Posterior vena cava (tissue), 2 donors: ENCODE measurements around the gene KLHL18. TPM values are rescaled to one million over a fixed set of nuclear protein-coding genes. Genes with fewer than 3 reads are reported as not detected.
"Not testable (repeated sequence)": the region's sequence is repeated elsewhere in the genome, so short reads cannot be mapped to it uniquely, and the experiment has no call there.

Experiments used
- DNase-seq: peaks from one replicate; pipeline ENCODE4 v3.0.0-alpha.2; 2020; ENCODE audit warnings: low spot score
- intact Hi-C, 2 donors: fragments of 100-400 bp; cut with DNase I; formaldehyde crosslinking; loops; one replicate each; pipeline versions ENCODE4 v1.14.1 to v1.14.2; 2022 to 2023
- total RNA-seq, 2 donors: library from RNA; stranded (reverse); fragmentation: NEBNext Ultra II Directional; extraction: Animal tissue kit (Norgen Biotek cat#: 25700); gene quantifications; one replicate each; pipeline ENCODE4 v1.2.1, GENCODE V29; 2021
- donor health status: DM: yes; HTN: yes; CAD: no.
- donor health status: DM: yes; HTN: yes; CAD: no.

The KLHL18 gene
- total RNA-seq, 2 donors from 2014 or later: 21.2 to 21.6 TPM

- no peak for DNase-seq
- intact Hi-C loops: no loop called here
These were observed 16.9 kb downstream of the KLHL18 start for GRCh38 chr3:47299381-47300318.

DNA sequence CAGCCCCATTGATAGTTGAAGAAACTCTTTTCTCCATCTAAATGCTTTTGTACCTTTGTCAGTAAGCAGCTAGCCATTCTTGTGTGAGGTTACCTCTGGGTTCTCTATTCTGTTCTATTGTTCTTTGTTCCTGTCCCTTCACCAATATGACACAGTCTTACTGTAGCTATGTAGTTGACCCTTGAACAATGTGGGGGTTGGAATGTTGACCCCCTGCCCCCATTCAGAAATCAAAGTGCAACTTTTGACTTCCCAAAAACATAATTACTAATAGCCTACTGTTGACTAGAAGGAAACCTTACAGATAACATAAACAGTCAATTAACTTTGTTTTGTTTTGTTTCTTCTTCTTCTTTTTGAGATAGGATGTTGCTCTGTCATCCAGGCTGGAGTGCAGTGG, 18.7 kb downstream of the KLHL18 start:
- intact Hi-C loops: no loop called here
- no peak for DNase-seq

- no peak for DNase-seq
- intact Hi-C loops: no loop called here
These were observed 23.3 kb downstream of the KLHL18 start for GRCh38 chr3:47306022-47306421.

GRCh38 chr3:47309231-47309630, 26.5 kb downstream of the KLHL18 start:
- intact Hi-C loops, DNase-seq: not testable (repeated sequence)

DNA sequence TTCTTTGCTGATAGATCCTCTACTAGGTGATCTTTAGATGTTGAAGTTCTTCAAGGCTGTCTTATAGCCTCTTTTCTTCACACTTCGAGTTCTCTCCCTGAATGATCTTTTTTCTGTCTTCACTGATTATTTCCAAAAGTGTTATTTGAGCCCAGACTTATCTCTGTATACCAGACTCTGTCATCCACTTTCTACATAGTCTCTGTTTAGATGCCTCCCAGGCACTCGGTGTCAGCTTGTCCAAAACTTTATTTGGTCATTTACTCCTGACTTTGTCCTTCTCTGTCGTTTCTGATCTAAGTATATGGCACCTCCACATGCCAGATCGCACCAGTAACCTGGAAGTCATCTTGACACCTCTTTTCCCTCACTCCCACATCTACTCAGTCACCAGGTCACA, 27.6 kb downstream of the KLHL18 start:
- no peak for DNase-seq
- intact Hi-C loops: loop anchor here in 1 of 2 donors (5.0 kb wide), 1 partner anchor 1057 kb away; no protein-coding TSS in a partner anchor

- intact Hi-C loops: loop anchor here in 1 of 2 donors (1.0 to 5.0 kb wide), 2 partner anchors 27 to 1054 kb away; no protein-coding TSS in a partner anchor
- no peak for DNase-seq
These were observed 30.8 kb downstream of the KLHL18 start for GRCh38 chr3:47313341-47314055.

GRCh38 chr3:47314056-47314764, 31.5 kb downstream of the KLHL18 start:
- no peak for DNase-seq
- intact Hi-C loops: loop anchor here in 1 of 2 donors (5.0 kb wide), 1 partner anchor 1053 kb away; no protein-coding TSS in a partner anchor

- intact Hi-C loops: no loop called here
- DNase-seq: no peak
These were observed 32.4 kb downstream of the KLHL18 start for GRCh38 chr3:47315069-47315647.

- intact Hi-C loops: loop anchor here in 1 of 2 donors (2.0 kb wide), 1 partner anchor 71 kb away; no protein-coding TSS in a partner anchor
- not testable (repeated sequence) for DNase-seq
These were observed 33.4 kb downstream of the KLHL18 start for GRCh38 chr3:47316151-47316550.

DNA sequence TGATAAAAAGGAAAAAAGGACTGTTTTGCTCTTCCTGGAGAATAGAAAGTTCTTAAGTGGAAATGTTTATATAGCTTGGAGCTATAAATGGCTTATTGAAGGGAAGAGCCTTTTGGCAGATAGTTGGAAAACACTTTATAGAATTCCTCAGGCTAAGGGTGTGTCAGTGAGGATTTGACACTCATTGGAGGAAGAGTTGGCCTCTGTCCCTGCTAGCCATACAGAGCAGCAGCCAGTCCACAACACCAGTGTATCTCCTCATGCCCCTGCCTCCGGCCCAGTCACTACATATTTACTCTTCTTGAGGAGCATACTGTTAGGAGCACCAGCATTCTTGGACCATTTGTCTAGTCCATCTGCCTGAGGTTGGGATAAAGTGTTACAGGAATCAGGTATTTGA, 36.2 kb downstream of the KLHL18 start:
- intact Hi-C loops: no loop called here
- DNase-seq: no peak

DNA sequence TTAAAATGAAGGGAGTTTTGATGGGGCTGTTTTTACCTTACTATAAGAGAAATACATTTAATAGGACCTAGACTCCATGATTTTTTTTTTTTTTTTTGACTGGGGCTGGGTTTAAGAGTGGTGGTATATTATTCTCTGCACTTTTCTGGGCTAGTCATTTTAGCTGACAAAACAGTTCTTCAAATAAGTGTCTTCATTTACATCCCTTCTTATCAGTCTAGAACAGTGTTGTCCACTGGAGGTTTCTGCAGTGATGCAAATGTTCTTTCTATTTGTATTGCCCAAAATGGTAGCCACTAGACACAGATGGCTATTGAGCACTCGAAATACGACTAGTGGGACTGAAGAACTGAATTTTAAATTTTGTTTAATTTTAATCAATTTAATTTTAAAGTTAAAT, 37.2 kb downstream of the KLHL18 start:
- intact Hi-C loops: loop anchor here in 1 of 2 donors (10.0 kb wide), 1 partner anchor 615 kb away; the partner anchor contains the start of gene TMIE
- DNase-seq: no peak

DNA sequence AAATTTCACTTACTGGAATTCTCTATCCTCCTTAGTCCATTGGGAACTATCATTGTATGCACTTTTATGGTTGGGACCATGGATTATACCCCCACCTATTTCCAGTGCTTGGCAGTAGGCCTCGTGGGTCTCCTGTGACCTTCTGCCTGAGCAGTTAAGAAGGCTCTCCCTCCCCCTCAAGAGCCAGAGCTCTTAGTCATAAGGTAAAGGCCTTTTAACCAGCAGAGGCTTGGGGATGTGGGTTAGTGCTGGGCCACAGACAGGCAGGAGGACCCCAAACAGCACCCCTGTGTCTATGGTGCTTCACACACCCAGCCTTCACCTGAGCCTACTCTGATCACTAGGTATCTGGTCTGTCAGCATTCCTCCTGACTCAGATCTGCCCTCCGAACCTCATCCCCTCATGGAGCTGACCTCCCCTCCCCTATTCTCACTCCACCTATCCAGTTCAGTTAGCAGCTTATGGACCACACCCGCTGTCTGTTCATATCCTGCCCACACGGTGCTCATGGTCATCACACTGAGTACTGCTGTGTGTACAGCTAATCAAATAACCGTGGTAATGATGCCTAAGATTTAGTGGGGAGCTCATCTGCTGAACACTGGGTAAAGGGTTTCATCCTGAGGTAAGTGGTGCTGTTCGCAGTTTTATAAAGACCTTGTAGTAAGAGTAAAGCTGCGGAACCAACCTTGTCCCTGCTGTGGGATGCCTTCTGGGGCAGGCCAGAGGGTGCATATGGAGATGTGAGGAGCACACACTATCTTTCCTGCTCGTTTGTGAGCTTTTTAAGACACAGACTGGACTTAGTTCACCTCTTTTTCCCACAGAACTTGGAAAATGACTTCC, 40.9 kb downstream of the KLHL18 start:
- no peak for DNase-seq
- intact Hi-C loops: loop anchor here (1.0 to 10.0 kb wide), 2 partner anchors 19 to 619 kb away; partner anchors contain the start of gene TMIE (in 1 of the 2)

- intact Hi-C loops: loop anchor here in 1 of 2 donors (10.0 kb wide), 1 partner anchor 620 kb away; the partner anchor contains the start of gene TMIE
- DNase-seq: no peak
These were observed 41.6 kb downstream of the KLHL18 start for GRCh38 chr3:47324278-47324865.

GRCh38 chr3:47333907-47334306, 51.2 kb downstream of the KLHL18 start:
- no peak for DNase-seq
- intact Hi-C loops: loop anchor here in 1 of 2 donors (5.0 kb wide), 1 partner anchor 987 kb away; no protein-coding TSS in a partner anchor

- intact Hi-C loops: no loop called here
- no peak for DNase-seq
These were observed 54.9 kb downstream of the KLHL18 start for GRCh38 chr3:47337656-47338055.

- intact Hi-C loops: loop anchor here in 1 of 2 donors (1.0 kb wide), 1 partner anchor 27 kb away; no protein-coding TSS in a partner anchor
These were observed 57.2 kb downstream of the KLHL18 start for GRCh38 chr3:47339951-47340350.

DNA sequence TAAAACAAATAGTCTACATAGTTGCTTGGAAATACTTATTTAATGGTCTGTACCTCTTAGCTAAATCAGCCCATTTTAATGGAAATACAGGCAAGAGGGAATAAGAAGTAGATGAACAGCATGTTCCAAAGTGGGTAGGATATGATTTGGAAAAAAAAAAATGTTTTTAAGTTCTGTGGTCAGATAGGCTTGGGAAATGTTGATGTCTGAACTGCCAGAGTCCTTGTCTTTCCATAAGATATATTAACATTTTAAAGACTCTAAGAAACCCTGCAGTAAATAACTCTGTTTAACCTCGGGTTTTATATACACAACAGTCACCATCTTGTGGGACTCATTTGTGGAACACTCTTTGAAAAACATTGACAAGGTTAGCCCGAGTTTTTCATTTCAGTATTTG, 58.1 kb downstream of the KLHL18 start:
- intact Hi-C loops: loop anchor here in 1 of 2 donors (1.0 kb wide), 1 partner anchor 28 kb away; no protein-coding TSS in a partner anchor
- no peak for DNase-seq

More at GRCh38 chr3:47339951-47340350, 57.2 kb downstream of the KLHL18 start:
- DNase-seq: no peak
